GM19043 (cell line): ENCODE measurements around the gene DENND10.
"Not testable (repeated sequence)": the region's sequence is repeated elsewhere in the genome, so short reads cannot be mapped to it uniquely, and the experiment has no call there.

Experiments
- ATAC-seq: cut with Tn5 transposase; IDR thresholded peaks from one replicate; pipeline ENCODE4 v1.9.1; 2021; ENCODE audit warnings: low read depth; ENCODE audit not compliant: unreplicated experiment

DENND10 gene

GRCh38 chr10:119096641-119097415, 7.1 kb upstream of the DENND10 start:
- not testable (repeated sequence) for ATAC-seq

- no peak for ATAC-seq
These were observed 5.3 kb upstream of the DENND10 start for GRCh38 chr10:119098576-119098975.

- ATAC-seq, result no peak
These were observed 3.3 kb upstream of the DENND10 start for GRCh38 chr10:119100434-119101238.

DNA sequence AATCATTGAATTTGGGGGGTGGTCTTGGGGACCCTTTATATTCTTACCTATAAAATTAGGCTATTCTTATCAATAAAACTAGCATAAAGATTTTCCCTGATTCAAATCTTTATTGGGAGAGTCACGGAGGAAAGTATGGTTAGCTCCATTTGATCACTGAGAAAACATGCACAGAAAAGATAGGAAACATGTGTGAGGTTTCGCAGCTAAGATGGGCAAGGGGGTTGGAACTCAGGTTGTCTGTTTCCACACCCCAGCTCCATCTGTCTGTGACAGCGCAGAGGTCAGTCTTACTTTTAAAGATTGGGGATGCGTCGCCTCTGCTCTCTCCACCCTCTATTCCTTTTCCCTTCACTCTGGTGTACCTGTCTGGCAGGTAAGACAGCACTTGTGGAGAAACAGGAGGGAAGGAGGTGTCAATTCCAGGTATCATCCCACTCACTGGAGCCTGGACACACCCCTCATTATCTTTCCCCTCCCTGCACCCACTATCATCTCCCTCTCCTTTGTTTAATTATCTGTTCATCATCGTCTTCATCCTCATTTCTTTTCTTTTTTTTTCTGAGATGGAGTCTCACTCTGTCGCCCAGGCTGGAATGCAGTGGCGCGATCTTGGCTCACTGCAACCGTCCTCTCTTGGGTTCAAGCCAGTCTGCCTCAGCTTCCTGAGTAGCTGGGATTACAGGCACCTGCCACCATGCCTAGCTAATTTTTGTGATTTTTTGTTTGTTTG, 2.4 kb upstream of the DENND10 start:
- ATAC-seq, result no peak

DNA sequence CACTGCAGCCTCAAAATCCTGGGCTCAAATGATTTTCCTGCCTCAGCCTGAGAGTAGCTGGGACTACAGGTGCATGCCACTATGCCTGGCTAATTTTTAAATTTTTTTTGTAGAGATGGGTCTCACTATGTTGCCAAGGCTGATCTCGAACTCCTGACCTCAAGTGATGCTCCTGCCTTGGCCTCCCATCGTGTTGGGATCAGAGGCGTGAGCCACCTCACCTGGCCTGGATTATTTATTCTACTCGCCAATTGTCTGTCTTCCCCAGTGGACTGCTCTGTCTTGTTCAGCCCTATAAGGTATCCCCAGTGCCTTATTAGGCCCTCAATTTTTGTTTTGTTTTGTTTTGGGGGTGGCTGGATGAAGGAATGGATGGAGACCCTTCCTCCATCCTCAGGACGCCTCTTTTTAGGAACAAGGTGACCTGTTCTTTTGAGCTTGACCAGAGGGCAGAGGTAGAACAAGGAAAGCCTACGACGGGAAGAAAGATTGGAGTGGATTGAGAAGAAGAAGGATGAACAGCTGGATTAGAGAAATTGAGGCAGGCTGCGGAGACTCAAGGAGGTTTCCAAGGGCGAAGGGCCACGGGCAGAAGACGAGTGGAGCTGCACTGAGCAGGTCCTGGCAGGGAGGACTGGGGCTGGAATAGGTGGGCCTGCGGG, 541 bp upstream of the DENND10 start:
- no peak for ATAC-seq

- no peak for ATAC-seq
These were observed 722 bp downstream of the DENND10 start for GRCh38 chr10:119104654-119105015.

DNA sequence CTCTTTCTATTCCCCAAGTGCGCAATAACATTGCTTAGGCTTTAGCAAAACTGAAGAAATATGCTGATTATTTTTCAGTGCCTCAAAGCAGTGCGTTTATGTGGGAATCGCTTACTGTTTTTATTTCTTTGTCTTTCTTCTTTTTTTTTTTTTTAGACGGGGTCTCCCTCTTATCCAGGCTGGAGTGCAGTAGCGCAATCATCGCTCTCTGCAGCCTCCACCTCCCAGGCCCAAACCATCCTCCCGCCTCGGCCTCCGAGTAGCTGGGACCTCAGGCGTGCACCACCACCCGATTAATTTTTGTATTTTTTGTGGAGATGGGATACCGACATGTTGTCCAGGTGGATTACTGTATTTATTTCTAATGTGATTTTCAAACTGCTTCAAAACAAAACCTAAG, 1.2 kb downstream of the DENND10 start:
- no peak for ATAC-seq

GRCh38 chr10:119105899-119106298, 2.0 kb downstream of the DENND10 start:
- ATAC-seq, result not testable (repeated sequence)

DNA sequence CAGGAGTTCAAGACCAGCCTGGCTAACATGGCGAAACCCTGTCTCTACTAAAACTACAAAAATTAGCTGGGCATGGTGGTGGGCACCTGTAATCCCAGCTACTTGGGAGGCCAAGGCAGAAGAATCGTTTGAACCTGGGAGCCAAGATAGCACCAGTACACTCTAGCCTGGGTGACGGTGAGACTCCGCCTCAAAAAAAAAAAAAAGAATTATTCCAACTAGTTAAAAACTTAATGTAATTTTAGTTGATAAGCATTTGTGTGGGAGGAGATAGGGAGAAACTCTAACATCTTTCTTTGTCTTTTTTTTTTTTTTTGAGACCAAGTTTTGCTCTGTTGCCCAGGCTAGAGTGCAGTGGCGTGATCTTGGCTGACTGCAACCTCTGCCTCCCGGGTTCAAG, 3.2 kb downstream of the DENND10 start:
- ATAC-seq, result not testable (repeated sequence)

DNA sequence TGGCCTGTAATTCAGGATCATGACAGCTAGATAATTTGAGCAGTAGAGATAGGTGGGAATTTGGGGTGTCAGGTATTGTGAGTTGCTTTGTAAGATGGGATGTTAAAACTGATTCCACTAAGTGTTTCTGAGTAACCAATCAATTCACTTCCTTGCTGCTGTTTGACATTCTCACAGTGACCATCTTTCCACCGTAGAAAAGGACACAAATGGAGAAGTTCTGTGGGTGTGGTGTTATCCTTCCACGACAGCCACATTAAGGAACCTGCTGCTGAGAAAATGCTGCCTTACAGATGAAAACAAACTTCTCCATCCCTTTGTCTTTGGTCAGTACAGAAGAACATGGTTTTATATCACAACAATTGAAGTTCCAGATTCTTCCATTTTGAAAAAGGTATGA, 3.9 kb downstream of the DENND10 start:
- not testable (repeated sequence) for ATAC-seq

DNA sequence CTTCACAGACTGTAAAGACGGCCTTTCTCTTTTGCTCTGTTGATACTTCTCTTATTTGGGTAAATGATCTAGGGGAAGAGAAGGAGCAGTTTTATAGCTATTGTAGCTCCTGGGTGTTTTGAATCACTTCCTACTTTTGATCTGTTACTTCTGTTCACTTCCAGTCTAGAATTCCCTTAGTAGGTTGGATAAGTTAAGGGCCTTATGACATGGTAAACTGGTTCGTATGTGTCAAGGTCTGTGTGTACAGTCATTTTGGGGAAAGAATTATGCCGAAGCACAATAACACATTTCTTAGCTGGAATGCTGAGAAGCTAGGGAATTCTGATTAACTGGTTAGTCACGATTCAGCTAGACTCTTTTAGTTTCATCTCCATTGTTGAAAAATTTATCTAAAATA, 8.1 kb downstream of the DENND10 start:
- ATAC-seq, result no peak

DNA sequence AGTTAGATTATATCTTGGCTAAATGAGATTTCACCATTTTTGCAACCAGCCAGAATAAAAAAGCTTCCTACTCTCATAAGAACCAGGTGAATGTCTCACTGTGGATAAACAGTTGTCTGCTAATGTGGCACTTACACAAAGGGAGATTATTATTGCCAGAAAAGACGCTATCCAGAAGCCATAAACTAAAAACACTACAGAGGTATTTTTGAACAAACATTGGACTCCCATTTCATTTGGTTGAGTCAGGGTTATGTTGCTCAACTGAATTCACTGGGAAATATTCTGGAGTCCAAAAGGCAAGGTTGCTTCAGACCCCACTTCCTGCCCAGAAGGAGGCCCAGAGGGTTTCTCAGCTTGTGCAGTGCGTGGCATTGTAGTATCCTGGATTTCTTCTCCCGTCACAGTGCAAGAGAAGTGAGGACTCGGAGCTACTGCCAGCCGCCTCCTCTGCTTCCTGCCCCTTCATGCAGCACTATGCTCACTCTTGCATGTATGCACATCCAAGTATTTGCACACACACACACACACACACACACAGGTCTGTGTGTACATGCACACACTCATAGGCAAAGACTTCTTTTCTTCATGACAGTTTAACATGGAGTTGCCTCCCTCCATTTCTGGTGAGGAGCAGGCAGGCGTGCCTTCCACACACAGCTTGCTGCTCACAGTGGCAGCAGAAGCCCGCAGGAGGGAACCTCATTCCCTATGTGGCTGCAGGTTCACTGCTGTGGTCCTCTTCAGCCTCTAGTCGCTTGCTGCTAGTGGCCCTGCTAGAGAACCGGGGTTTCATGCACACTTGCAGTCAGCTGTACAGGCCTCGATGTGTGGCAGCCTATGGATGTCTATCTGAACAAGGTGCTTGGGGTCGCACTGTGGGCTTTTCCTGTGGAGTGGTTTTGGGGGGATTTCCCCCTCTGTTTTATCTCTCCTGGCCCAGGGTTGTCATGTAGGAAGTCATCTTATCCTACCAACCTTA, 10.1 kb downstream of the DENND10 start:
- no peak for ATAC-seq

- no peak for ATAC-seq
These were observed 12.0 kb downstream of the DENND10 start for GRCh38 chr10:119115926-119116325.

- no peak for ATAC-seq
These were observed 12.5 kb downstream of the DENND10 start for GRCh38 chr10:119116326-119116951.

GRCh38 chr10:119118231-119118630, 14.3 kb downstream of the DENND10 start:
- ATAC-seq, result no peak

GRCh38 chr10:119119400-119119799, 15.5 kb downstream of the DENND10 start:
- no peak for ATAC-seq

DNA sequence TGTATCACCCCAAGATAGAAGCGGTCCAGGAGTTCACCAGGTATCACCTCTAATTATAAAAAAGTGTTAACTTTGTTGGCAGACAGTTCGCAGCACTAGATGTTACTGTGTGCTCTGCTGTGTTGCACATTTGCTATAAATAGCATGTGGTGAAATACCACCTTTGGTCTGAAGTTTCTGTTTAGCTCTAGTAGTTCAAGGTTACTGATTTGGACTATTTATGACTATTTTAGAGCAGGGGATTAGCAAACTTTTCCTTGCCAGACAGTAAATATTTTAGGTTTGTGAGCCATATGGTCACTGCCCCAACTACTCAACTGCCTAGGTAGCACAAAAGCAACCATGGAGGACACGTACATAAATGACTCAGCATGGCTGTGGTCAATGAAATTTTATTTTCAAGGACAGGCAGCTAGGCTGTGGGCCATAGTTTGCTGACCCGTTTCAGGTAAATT, 16.5 kb downstream of the DENND10 start:
- ATAC-seq, result peak; percentile 87

- no peak for ATAC-seq
These were observed 17.0 kb downstream of the DENND10 start for GRCh38 chr10:119120875-119121274.

DNA sequence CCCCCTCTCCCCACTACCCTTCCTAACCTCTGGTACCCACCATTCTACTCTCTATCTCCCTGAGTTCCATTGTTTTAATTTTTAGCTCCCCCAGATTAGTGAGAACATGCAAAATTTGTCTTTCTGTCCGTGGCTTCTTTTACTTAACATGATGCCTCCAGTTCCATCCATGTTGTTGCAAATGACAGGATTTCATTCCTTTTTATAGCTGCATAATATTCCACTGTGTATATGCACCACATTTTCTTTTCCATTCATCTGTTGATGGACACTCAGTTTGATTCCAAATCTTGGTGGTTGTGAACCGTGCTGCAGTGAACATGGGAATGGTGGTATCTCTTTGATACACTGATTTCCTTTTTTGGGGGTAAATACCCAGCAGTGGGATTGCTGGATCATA, 22.0 kb downstream of the DENND10 start:
- ATAC-seq, result no peak
